ENCODE data around the gene AXDND1.

DNA sequence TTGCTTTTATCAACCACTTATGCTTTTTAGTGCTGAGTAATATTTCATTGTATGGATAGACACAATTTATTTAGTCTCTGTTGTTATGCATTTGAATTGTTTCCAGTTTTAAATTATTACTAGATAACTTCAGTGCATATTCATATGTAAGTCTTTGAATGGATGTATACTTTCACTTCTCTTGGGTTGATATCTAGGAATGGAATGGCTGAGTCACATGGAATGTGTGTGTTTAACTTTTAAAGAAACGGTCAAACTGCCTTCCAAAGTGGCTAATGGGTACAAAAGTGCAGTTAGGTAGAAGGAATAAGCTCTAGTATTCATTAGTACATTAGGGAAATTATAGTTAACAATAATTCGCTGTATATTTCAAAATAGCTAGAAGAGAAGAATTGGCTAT, 127.6 kb downstream of the AXDND1 start:
- TF ChIP-seq POLR2A (IDR thresholded peaks at IDR 0.05; ENCODE audit: low read length): no peak
- TF ChIP-seq GATA1 (IDR thresholded peaks at IDR 0.05; ENCODE audit: low read depth, low read length): no peak

Data from erythroblast (primary cell).